GM12892 (cell line): Measurements from ENCODE around the gene CRYZ.

Experiments
- POLR2A ChIP-seq: IDR thresholded peaks from 2 replicates; pipeline ENCODE4 v1.6.1; 2011; ENCODE audit warnings: low read depth, low read length, control low read depth
- POLR2AphosphoS5 ChIP-seq: IDR thresholded peaks from 2 replicates; pipeline ENCODE4 v1.6.1; 2011; ENCODE audit warnings: low read depth, low read length, control low read depth
- TAF1 ChIP-seq: IDR thresholded peaks from 2 replicates; pipeline ENCODE4 v1.6.1; 2011; ENCODE audit warnings: low read depth, mild to moderate bottlenecking, control low read depth, low read length, borderline replicate concordance

DNA sequence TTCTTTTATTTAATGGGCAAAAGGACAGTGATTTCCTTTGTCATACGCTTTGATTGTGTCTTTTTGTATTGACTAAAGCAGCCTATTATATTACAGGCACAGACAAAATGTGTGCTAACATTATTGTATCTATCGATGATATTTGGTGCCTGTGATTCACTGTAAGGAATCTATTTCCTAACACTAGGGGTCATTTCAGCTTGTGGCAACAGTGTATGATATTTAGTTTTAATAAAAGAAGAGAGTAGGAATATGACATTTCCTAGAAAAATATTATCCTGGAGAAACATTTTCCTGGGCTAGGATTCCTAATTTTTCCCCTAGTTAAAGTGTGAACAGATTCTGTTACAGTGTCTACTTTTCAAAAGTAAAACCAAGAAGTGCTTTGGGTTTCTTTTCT is 42.9 kb upstream of the CRYZ start:
- TF ChIP-seq POLR2A (no peak), POLR2AphosphoS5 (no peak), TAF1 (no peak)
